GM21515 (cell line): ENCODE data around the gene TPP2.

Experiments used
- ATAC-seq: cut with Tn5 transposase; IDR thresholded peaks from one replicate; pipeline ENCODE4 v1.9.1; 2021; ENCODE audit not compliant: unreplicated experiment

TPP2 gene

GRCh38 chr13:102721800-102722231 is 125.0 kb downstream of the TPP2 start:
- ATAC-seq = no peak

DNA sequence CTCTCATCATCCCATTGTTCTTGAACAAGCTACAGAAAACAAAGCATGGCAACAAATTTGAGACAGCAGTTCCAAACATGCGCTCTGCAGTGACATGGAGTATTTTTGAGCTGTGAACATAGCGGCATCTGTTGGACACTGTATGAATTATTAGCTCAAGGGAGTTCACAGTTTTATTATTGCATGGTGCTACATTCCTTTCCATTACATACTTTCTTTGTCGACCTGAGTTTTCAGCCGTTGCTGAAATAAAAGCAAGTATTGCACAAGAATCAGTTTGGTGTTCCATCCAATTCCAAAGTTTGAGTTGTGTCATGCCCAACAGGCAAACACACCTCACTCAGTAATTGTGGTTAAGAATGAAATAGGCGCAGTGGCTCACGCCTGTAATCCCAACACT is 128.1 kb downstream of the TPP2 start:
- ATAC-seq = peak; percentile 67

- ATAC-seq = no peak
Observed at GRCh38 chr13:102726430-102726829, 129.6 kb downstream of the TPP2 start.
